Ascending aorta (tissue), 2 donors: ENCODE measurements around the gene NAA50. TPM values are rescaled to one million over a fixed set of nuclear protein-coding genes. Genes with fewer than 3 reads are reported as not detected.

Source experiments
- DNase-seq, 2 donors: peaks; one replicate each; pipeline ENCODE4 v3.0.0-alpha.2; 2019; ENCODE audit warnings: low spot score in 2 of 2
- H3K27ac ChIP-seq, 2 donors: fragments of 200-600 bp; sonication (generic); one replicate each; pipeline ENCODE4 v1.5.1; 2016 to 2017; ENCODE audit warnings: mild to moderate bottlenecking in 1 of 2
- H3K27me3 ChIP-seq: fragments of 200-600 bp; sonication (generic); one replicate; pipeline ENCODE4 v1.5.1; 2017
- H3K36me3 ChIP-seq, 2 donors: fragments of 200-600 bp; sonication (generic); one replicate each; pipeline ENCODE4 v1.5.1; 2016
- H3K4me1 ChIP-seq, 2 donors: fragments of 200-600 bp; sonication (generic); one replicate each; pipeline ENCODE4 v1.5.1; 2016 to 2017; ENCODE audit warnings: mild to moderate bottlenecking in 1 of 2
- H3K4me3 ChIP-seq, 2 donors: fragments of 200-600 bp; sonication (generic); one replicate each; pipeline ENCODE4 v1.5.1; 2016 to 2017; ENCODE audit warnings: mild to moderate bottlenecking in 1 of 2
- H3K9me3 ChIP-seq, 2 donors: fragments of 200-600 bp; sonication (generic); one replicate each; pipeline ENCODE4 v1.5.1; 2016
- CTCF ChIP-seq, 3 experiments: fragments of 200-600 bp in 2 of 3; fragments of 450-650 bp in 1 of 3; sonication (generic) in 2 of 3; IDR thresholded peaks; one replicate each; pipeline ENCODE4 v1.5.1; 2016 to 2019; ENCODE audit warnings: antibody characterized with exemption in 3 of 3, mild to moderate bottlenecking in 1 of 3, moderate library complexity in 1 of 3
- intact Hi-C: fragments of 100-400 bp; cut with DNase I; formaldehyde crosslinking; loops from one replicate; pipeline ENCODE4 v1.15.1; 2023
- total RNA-seq: library from RNA; depleted of rRNA; stranded (reverse); fragments of >200 nt; gene quantifications from one replicate; pipeline ENCODE4 v1.1.0, GENCODE V29; 2016

Gene NAA50
- total RNA-seq, 1 donor from 2014 or later = 56.0 TPM

DNA sequence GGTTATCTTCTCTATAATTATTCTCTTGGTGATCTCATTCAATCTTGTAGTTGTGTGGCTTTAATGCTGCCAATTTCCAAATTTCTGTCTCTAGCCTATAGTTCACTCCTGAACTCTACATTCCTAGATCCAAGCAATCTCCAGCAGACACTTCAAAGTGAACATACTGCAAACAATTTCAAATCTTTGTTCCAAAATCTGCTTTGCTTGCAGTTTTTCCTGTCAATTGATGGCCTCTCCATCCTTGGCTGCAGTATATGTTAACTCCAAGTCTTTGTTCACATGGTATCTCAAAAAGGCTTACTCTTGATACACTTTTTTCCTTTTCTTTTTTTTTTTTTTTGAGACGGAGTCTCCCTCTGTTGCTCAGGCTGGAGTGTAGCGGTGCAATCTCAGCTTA is 17.4 kb downstream of the NAA50 start:
- Histone ChIP-seq H3K9me3 (no peaks in the 10 kb centered on the region), H3K4me3 (no peak overlapping the region), H3K27ac (no peak overlapping the region), H3K27me3 (no peaks in the 10 kb centered on the region), H3K36me3 (peaks cover 0 to 4% of the 10 kb centered on the region in 2 donors), H3K4me1 (no peaks in the 10 kb centered on the region)
- no peak for TF ChIP-seq CTCF (IDR thresholded peaks at IDR 0.05)
- DNase-seq = no peak
- intact Hi-C loops = no loop called here

DNA sequence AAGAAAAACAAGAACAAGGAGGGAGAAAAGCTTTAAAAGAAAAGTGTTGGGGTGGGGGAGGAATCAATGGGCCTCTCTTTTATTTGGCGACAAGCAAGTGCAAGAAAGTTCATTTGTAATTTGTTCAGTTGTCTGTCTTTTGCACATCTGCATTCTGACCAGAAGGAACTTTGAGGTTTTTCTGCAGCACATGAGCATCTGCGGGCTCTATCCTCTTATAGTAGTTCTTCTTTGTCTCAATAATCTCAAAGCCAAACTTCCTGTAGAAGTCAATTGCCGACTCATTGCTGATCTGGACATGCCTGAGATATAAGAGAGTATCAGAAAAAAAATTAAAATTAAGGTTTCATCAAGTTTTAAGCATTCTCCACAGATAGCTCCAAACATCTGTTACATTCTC is 24.4 kb downstream of the NAA50 start:
- H3K4me1 ChIP-seq = peaks cover 0 to 4% of the 10 kb centered on the region in 2 donors
- H3K27ac ChIP-seq = no peak overlapping the region
- no peaks in the 10 kb centered on the region for H3K9me3 ChIP-seq
- TF ChIP-seq CTCF (IDR thresholded peaks at IDR 0.05) = no peak
- H3K27me3 ChIP-seq = no peaks in the 10 kb centered on the region
- no peak overlapping the region for H3K4me3 ChIP-seq
- peaks cover 10 to 34% of the 10 kb centered on the region in 2 donors for H3K36me3 ChIP-seq
- no peak for DNase-seq
- intact Hi-C loops = no loop called here

DNA sequence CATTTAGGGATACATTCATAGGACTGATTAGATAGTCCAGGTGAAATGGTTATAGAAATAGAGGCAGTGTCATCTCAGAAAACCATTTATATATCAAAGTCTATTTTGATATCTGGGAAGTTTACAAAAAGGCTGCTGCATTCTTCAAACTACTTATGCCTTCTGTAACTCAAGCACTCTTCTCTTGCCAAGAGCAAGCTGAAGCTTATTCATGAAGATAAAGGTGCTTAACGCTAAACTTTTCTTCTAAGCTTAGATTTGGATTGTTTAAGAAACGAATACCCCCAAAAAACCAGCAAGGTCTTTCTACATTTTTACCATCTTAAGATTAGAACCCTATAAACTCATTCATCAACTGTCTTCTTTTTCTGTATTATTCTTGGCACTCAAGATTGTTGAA is 26.3 kb downstream of the NAA50 start:
- H3K27me3 ChIP-seq = no peaks in the 10 kb centered on the region
- DNase-seq = no peak
- H3K4me3 ChIP-seq = no peak overlapping the region
- intact Hi-C loops = no loop called here
- peaks cover 10 to 39% of the 10 kb centered on the region in 2 donors for H3K36me3 ChIP-seq
- no peak overlapping the region for H3K27ac ChIP-seq
- no peaks in the 10 kb centered on the region for H3K9me3 ChIP-seq
- H3K4me1 ChIP-seq = peaks cover 0 to 4% of the 10 kb centered on the region in 2 donors
- TF ChIP-seq CTCF (IDR thresholded peaks at IDR 0.05) = no peak

DNA sequence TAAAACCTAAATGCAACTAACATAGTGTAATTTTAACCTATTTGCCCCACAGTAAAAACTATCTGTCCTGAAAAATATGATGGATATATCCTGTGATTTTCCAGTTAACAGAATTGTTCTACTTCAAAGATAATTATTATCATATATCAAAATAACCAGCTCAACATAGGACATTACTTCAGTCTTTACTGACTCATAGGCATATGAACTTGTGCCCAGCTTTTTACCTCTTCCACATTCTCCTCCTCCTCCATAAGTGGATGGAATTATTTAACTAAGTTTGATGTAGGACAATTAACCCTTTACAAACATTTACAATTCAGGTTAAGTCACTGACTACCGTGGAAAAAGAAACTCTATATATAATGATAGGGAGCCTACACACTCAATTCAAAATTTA is 26.8 kb downstream of the NAA50 start:
- intact Hi-C loops = no loop called here
- Histone ChIP-seq H3K27ac (no peak overlapping the region), H3K36me3 (peaks cover 10 to 39% of the 10 kb centered on the region in 2 donors)

GRCh38 chr3:113717818-113718217 is 28.2 kb downstream of the NAA50 start:
- H3K27ac ChIP-seq = no peak overlapping the region
- no peak overlapping the region for H3K4me3 ChIP-seq
- peaks cover 0 to 4% of the 10 kb centered on the region in 2 donors for H3K4me1 ChIP-seq
- H3K36me3 ChIP-seq = peaks cover 10 to 34% of the 10 kb centered on the region in 2 donors
- DNase-seq = no peak
- TF ChIP-seq CTCF (IDR thresholded peaks at IDR 0.05) = no peak
- H3K27me3 ChIP-seq = no peaks in the 10 kb centered on the region
- no peaks in the 10 kb centered on the region for H3K9me3 ChIP-seq
- intact Hi-C loops = no loop called here

More for the DNA sequence above, 26.8 kb downstream of the NAA50 start:
- TF ChIP-seq CTCF (IDR thresholded peaks at IDR 0.05) = no peak
- H3K4me3 ChIP-seq = no peak overlapping the region
- H3K4me1 ChIP-seq = peaks cover 0 to 4% of the 10 kb centered on the region in 2 donors
- no peaks in the 10 kb centered on the region for H3K27me3 ChIP-seq
- no peaks in the 10 kb centered on the region for H3K9me3 ChIP-seq
- no peak for DNase-seq

DNA sequence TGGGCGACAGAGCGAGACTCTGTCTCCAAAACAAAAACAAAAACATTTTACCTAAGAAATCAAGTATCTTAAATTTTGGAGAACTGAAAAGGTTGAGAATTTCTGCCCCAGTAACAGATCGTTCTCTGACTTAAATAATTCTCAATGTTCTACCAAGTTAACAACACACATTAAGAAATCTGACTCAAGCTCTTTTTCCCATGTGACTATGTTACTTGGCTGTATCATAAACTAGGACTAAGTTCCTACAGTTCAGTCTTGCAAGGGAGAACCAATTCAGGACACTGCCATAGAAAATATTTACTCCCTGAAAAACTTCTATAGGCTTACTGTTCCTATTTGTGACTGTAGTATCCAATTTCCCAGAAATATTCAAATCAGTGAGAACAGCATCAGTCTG is 28.7 kb downstream of the NAA50 start:
- DNase-seq = no peak
- Histone ChIP-seq H3K9me3 (no peaks in the 10 kb centered on the region), H3K36me3 (peaks cover 10 to 34% of the 10 kb centered on the region in 2 donors), H3K27ac (no peak overlapping the region), H3K27me3 (no peaks in the 10 kb centered on the region), H3K4me3 (no peak overlapping the region), H3K4me1 (peaks cover 0 to 4% of the 10 kb centered on the region in 2 donors)
- no peak for TF ChIP-seq CTCF (IDR thresholded peaks at IDR 0.05)
- intact Hi-C loops = no loop called here
